Measurements from ENCODE around the gene DCP1B.

DCP1B gene

DNA sequence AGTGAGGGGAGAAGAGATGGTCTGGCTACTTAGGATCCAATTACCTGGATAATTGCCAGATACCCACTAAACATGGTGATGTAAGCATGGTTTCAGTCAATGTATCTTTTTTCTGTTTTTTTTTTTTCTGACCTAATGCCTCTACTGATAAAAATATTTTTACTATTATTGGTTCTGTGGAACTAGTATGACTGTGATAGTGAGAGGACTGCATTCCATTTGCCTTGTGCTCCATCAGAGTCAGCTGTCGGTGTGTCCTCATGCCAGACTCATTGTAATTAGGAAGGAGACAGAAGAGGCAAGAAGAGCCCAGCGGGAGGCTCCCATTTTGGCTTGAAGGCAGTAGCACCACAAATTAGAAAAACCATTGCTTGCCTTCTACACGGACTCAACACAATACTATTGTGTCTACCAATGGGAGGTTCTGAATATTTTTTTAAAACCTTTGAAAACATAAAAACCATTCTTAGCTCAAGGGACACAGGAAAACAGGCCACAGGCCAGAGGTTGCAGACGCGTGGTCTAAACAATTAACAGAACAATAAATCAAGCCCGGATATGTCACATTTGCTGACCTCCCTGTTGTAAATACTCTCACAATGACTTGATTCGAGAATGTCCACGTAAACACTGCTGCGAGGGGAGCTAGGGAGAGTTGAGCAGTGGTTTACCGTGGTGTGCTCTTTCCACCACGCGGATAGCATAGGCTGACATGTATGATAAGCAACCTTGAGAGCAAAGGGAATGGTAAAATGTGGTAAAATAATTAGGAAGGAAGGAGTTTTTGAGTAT, 13.5 kb upstream of the DCP1B start:
- DNase-seq, result no peak

DNA sequence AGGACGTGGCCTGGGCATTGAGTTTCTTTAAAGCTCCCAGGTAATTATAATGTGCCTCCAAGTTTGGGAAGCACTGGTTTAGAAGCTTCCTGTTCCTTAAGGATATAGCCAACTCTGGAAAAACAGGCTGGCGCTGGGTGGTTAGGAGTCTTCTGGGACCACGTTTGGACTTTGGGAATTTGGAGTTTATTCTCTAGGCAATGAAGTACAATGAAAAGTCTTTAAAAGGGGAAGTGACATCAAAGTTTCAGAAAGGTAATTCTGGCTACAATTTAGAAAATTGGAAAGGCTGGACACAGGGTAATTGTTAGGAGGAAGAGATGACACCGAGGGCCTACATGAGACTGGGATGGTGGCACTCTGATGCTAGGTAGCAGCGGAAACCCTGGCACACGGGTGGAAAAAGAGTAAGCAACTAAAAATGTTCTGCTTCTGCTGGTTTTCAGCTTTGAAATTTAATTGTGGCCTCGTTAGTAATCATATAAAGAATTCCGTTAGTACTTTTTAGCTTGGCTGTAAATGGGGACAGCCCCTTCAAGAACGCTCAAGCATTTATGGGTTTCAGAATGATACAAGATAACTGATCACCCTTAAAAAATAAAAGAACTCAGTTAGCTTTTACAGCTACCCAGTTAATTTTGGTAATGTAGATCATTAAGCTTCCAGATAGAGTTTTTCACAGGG, 12.7 kb upstream of the DCP1B start:
- no peak for DNase-seq

DNA sequence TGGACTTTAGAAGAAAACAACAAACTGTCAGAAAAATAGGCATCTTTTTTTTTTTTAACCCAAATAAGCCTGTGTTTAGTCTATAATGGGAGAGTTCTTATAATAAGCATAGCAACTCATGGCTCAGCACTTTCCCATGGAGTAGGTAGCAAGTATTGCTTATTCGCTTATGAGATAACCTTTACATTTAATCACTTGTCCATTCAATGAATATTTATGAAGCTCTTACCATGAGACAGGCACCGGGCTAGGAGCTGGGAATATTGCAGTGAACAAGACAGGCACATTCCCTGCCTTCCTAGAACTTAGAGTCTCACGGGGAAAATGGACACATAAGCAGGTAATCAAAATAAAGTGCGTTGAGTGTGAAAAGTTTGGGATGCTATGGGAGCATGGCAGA, 10.0 kb upstream of the DCP1B start:
- DNase-seq, result no peak

DNA sequence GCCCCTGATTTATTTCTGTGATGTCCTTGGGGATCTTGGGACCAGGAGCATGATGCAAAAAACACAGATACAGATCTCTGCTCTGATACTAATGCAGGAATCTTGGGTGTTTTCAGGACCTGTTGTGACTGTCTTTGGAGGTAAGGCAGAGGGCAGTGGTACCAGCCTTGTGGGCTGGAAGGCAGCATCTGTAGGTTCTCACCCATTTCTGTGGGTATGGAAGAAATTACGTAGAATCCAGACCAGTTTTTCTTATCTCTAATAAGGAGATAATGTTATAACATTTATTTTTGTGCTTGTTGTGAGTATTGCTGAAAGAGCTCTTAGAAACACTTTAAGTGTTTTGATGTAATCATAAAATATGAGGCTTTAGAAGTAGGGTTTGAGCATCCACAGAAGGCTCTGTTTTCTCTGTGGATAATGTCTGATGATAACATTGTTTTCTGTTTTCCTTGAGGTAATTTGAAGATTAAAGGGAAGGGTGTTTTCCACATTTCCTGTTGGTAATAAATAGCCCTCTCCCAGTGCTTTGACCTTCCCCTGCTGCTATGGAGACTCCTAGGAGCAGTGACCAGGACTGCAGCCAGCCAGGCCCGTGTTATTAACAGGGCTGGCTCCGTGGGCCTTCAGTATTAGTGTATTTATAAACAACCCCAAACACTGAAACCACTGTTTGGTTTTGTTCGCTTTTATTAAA, 9.4 kb upstream of the DCP1B start:
- no peak for DNase-seq

DNA sequence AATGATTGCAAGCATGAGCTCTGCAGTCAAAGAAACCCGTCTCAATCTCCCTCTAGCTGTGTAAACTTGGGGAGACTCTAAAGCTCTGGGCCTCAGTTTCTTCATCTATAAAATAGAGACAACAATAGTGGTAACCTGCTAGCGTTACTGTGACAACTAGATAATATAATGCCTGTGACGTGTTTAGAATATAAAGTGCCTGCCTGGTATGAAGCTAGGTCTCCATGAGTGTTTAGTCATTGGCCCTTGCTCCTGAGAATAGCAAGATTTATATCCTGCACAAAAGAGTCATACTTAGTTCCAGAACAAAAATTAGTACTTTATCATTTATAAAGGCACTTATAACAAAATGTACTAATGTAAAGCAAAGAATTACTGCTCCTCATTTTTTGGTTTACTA, 8.8 kb upstream of the DCP1B start:
- DNase-seq, result no peak

DNA sequence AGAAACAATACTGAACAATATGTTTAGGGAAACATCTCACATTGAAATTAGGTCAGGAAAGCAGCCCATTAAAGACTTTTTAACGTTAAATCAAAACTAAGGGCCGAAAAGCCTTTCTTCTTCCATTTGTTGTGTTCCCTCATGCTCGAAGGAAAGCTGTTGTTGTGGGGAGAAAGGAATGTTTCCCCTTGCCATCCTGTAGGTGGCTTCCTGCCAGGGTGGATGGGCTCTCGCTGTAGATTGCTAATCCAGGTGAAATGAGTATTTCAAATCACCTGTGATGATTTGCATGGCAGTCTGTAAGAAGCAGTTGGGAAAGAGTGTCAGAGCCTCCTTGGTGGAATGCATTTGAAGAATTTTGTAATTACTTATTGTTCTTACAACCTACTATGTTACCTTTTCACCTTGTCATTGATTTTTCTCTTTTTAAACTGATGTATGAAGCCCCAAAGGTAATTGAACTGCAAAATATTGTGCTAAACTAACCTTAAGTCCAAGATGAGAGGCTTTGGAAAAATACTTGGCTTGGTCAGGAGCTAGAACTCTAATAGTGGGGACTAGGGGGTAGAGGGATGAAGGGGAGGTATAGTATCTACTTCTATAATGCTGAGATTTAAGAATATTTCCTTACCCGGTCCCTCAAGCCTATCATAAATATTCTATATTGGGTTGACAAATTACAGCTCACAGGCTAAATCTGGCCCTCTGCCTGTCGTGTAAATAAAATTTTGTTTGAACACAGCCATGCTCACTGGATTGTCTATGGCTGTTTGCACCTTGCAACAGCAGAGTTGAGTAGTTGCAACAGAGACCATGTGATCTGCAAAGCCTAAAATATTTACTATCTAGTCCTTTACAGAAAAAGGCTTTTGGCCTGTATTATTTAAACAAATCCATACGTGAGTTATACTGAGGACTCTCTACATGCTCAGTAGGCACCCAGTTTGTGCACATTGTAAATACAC, 7.7 kb upstream of the DCP1B start:
- DNase-seq, result no peak

DNA sequence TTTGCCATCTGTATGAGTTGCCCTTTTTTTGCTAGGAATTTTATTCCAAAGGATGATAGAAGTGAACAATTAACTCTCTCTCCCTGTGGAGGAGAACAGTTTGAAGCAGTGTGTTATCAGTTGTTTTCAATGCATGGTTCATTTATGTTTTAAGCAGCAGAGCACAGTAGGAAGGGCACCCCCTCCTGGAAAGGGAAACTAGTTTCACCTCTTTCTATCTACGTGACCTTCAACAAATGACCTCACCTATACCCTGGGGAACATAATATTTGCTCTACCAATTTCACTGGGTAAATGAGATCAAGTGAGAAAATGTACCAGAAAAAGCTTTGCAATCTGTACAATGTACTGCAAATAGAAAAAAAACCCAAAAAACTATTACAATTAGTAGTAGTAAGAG, 5.4 kb upstream of the DCP1B start:
- no peak for DNase-seq

DNA sequence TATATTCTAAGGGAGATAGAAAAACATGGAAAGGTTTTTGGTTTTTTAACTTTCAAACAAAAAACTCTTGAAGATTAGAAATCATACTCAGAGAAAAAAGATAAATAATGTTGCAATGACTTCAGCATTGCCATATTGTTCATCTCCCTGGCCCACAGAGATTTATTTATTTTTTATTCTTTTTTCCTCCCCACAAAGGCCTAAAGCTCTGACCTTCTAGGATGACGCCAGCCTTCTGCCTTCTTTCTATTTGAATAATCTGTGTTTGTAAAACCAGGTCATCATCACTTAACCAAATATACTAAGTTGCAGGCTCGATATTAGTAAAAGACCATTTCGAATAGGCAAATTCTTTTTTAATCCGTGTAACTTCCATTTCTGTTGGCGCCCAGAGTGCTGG, 4.4 kb upstream of the DCP1B start:
- DNase-seq, result no peak

- no peak for DNase-seq
Observed at GRCh38 chr12:2003676-2004112, 563 bp downstream of the DCP1B start.

DNA sequence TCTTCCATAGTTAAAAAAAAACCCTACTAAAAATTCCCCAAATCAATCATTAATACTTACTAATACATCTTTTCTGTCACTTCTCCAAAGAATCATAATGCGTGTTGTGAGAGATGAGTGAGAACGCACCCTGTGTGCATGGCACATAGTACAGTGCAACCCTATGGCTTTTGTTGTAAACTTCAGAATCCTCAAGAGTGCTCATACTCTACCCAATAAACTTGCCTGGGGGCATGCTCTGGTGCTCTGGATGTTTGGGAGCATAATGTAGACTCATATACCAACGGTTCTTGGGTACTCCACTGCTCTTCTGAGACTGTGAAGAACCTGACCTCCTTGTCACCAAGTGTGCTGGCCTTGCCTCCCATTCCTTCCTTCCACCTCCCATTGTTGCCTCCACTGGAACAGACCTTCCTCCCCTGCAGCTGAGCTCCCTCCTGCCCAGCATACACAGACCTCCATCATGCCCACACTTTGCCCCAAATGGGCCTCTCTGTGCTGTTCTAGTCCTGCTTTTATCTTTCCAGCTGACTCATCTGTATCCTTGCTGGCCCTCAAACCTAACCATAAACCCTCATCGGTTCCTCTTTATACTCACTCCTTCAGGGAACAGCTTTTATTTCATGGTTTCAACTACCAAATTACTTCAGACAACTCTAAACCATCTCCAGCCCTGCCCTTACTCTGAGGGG, 8.9 kb downstream of the DCP1B start:
- DNase-seq, result no peak

GRCh38 chr12:1994429-1995143, 9.7 kb downstream of the DCP1B start:
- no peak for DNase-seq

DNA sequence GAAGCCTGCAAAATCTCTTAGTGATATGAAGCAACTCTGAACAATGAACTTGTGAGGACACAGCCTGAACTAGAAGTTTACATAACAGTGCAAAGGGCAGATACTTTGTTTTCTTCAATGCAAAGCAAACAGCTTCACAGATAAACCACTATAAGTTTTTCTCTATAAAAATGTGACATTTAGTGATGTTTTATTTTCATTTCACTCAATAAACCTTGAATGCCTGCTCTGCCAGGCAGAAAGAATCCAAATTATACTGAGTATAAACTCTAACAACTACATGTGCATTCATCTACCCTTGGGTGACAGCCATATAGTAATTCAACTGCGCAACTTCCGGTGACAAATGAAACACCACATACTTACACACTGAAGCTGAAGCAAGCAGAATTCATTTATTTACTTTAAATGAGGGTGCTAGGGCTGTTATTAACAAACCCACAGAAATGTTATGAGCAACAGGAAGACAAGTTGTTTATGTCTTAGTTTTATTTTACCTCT, 10.3 kb downstream of the DCP1B start:
- no peak for DNase-seq

GRCh38 chr12:1993341-1993740, 10.9 kb downstream of the DCP1B start:
- DNase-seq, result no peak

DNA sequence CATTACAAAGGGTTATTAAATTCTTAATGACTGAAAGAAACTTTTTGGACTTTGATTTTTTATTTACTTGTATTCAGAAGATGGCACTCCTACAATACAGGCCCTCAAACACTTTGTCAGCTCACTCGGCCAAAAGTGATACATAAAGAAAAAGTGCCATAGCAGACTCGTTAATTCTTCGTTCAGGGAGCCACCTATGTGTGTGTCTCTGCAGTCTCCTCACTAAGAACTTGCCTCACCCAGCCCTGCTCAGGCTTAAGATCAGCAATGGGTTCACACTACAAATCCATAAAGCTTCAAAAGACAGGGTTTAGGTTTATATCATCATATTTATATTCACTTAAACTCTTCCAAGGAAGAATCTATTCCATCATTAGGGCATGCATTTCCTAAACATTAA, 11.5 kb downstream of the DCP1B start:
- no peak for DNase-seq

DNA sequence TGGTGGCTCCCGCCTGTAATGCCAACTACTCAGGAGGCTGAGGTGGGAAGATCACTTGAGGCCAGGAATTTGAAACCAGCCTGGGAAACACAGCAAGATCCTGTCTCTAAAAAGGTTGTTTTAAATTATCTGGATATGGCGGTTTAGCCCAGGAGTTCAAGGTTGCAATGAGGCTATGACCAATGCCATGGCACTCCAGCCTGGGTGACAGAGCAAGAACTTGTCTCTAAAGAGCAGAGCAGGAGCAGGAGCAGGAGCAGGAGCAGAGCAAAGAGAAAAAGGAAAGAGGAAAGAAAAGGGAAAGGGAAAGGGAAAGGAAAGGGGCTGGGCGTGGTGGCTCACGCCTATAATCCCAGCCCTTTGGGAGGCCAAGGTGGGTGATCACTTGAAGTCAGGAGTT, 15.1 kb downstream of the DCP1B start:
- no peak for DNase-seq

GRCh38 chr12:1984759-1985158, 19.5 kb downstream of the DCP1B start:
- no peak for DNase-seq

GRCh38 chr12:1980282-1980681, 24.0 kb downstream of the DCP1B start:
- DNase-seq, result no peak

GRCh38 chr12:1978078-1978862, 26.0 kb downstream of the DCP1B start:
- no peak for DNase-seq

GRCh38 chr12:1977588-1977987, 26.7 kb downstream of the DCP1B start:
- DNase-seq, result no peak

GRCh38 chr12:1977109-1977508, 27.1 kb downstream of the DCP1B start:
- DNase-seq, result no peak
